ENCODE results near the gene TFDP1. TPM values are rescaled to one million over a fixed set of nuclear protein-coding genes. Genes with fewer than 3 reads are reported as not detected.
A peak's percentile ranks its signal among the peaks of the same experiment; 100 is the strongest.

Gene TFDP1
- polyA plus RNA-seq, 1 donor = 68.0 TPM

DNA sequence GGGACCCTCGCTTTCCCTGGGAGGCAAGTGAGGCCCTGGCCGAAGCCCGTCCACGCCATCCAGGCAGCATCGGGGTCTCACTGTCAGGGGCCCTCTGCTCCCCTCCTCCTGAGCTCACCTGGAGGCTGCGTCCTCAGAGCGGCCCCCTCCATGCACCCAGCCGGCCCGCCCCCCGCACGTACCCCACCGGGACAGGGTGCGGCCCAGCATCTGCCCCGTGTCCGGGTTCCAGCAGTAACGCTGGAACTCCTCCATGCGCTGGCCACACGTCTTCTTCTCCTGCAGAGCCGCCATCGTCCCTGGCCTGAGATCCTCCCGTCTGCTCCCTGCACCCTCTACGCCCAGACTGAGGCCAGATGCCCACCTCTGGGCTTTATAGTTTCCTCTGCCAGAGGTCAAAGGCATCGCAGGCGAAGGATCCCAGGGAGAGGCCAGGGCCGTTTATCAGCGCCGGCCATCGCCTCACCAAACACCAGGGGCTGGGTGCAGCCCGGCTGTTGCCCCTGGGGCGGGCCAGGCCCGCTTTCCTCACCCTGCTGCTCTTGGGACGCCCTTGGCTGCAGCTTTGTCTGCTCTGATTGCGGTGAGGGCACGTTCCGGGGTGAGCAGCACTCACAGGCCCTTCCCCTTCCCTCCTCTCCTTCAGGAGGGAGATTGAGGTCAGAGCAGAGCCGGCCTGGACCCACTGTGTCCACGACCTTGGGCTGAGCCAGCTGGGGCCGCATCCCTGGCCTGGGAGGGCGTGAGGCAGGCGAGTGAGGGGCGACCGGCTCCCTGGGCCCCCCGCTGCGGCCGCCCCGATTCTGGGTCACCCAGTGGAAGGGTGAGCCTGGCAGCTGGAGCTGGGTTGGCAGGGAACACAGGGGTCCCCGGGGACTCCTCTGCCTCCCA is 73.5 kb downstream of the TFDP1 start, which contains the start of gene ATP4B:
ATP4B (minus strand) TSS at position 348 of the 891 bp plus-strand sequence; CDS start at position 294, 54 bp downstream.
- no peaks in the 10 kb centered on the region for H3K27me3 ChIP-seq (ENCODE audit: control insufficient read depth, insufficient read depth, low read length)
- H3K36me3 ChIP-seq (ENCODE audit: control insufficient read depth, insufficient read depth, low read length) = no peaks in the 10 kb centered on the region
- no peak within 1 kb of the TSS for H3K4me3 ChIP-seq (ENCODE audit: low read length)
- no CpG with 5 or more reads among the region's 47 CpGs for WGBS (ENCODE audit: insufficient coverage, low lambda C conversion rate)
- no peak for DNase-seq
- no peaks in the 10 kb centered on the region for H3K9me3 ChIP-seq (ENCODE audit: control insufficient read depth, low read depth, low read length)
- H3K4me1 ChIP-seq (ENCODE audit: control insufficient read depth, insufficient read depth, low read length) = peaks cover 3% of the 10 kb centered on the region
- no peak within 1 kb of the TSS for H3K27ac ChIP-seq (ENCODE audit: low read length)

DNA sequence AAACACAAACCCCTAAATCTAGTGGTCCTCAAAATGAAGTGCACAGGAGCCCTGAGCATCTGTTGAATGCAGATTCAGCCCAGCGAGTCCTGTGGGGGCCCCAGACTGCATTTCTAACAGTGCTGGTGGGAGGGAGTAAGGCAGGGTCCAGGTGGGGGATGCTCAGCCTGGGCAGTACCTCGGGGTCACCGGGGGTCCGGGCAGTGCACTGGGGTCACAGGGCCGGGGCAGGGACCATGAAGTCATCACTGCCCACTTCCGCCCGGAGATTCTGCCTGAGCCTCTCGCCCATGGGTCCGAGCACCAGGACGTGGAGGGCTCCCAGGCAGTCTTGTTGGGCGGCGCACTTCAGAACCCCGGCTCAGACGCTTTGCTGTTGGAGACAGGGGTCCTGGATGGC is 74.3 kb downstream of the TFDP1 start:
- Histone ChIP-seq H3K4me3 (ENCODE audit: low read length) (no peak overlapping the region), H3K27ac (ENCODE audit: low read length) (no peak overlapping the region)

DNA sequence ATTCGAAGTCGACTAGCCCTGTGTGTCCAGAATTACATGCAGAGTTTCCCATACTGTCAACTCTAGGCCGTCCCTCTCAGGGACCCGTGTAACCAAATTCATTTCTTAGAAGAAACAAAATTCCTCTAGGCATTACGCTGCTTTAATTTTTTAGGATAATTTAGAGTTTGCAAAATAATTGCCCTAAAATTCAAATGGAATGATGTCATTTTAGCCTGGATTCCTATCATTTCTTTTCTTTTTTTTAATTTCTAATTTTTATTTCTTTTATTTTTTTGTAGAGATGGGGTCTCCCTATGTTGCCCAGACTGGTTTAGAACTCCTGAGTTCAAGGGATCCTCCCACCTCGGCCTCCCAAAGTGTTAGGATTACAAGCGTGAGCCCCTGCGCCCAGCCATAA is 74.8 kb downstream of the TFDP1 start:
- H3K27ac ChIP-seq (ENCODE audit: low read length) = no peak overlapping the region
- no peaks in the 10 kb centered on the region for H3K36me3 ChIP-seq (ENCODE audit: control insufficient read depth, insufficient read depth, low read length)
- WGBS (ENCODE audit: insufficient coverage, low lambda C conversion rate) = 100% methylated on average over 1 of the region's 8 CpGs
- peaks cover 3% of the 10 kb centered on the region for H3K4me1 ChIP-seq (ENCODE audit: control insufficient read depth, insufficient read depth, low read length)
- H3K9me3 ChIP-seq (ENCODE audit: control insufficient read depth, low read depth, low read length) = no peaks in the 10 kb centered on the region
- no peak overlapping the region for H3K4me3 ChIP-seq (ENCODE audit: low read length)
- H3K27me3 ChIP-seq (ENCODE audit: control insufficient read depth, insufficient read depth, low read length) = no peaks in the 10 kb centered on the region
- no peak for DNase-seq

More for the DNA sequence above, 74.3 kb downstream of the TFDP1 start:
- Histone ChIP-seq H3K27me3 (ENCODE audit: control insufficient read depth, insufficient read depth, low read length) (no peaks in the 10 kb centered on the region), H3K36me3 (ENCODE audit: control insufficient read depth, insufficient read depth, low read length) (no peaks in the 10 kb centered on the region), H3K4me1 (ENCODE audit: control insufficient read depth, insufficient read depth, low read length) (peaks cover 3% of the 10 kb centered on the region), H3K9me3 (ENCODE audit: control insufficient read depth, low read depth, low read length) (no peaks in the 10 kb centered on the region)
- no CpG with 5 or more reads among the region's 14 CpGs for WGBS (ENCODE audit: insufficient coverage, low lambda C conversion rate)
- no peak for DNase-seq

DNA sequence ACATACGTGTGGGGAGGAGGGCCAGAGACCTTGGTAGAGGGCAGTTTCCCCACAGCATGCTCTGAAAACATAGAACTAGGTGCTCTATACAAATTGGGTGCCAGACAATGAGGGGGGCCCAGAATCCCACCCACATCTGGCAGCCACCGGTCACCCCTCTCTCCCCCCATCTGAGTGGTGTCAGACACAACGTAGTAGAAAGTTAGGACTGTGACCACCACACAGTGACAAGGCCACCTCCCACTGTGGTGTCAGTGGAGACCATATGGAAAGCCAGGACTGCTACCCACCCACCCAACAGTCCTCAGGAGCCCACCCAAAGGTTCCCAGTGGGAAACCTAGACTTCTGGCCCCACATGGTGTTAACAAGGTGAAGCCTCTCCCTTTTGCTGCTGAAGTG is 75.5 kb downstream of the TFDP1 start:
- DNase-seq = no peak

DNA sequence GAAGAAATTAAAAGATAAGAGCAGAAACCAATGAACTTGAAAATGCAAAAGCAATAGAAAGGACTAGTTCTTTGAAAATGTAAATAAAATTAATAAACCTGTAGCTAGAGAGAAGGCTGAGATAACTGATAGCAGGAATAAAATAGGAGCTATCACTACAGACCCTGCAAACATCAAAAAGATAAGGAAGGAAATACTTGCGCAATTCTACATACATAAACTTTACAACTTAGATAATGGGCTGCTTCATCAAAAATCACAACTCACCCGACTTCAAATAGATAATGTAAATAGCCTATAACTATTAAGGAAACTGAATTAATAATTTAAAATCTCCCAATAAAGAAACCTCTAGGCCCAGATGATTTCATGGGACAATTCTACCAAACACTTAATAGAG is 77.0 kb downstream of the TFDP1 start:
- Histone ChIP-seq H3K36me3 (ENCODE audit: control insufficient read depth, insufficient read depth, low read length) (no peaks in the 10 kb centered on the region), H3K4me1 (ENCODE audit: control insufficient read depth, insufficient read depth, low read length) (peaks cover 3% of the 10 kb centered on the region), H3K4me3 (ENCODE audit: low read length) (no peak overlapping the region), H3K9me3 (ENCODE audit: control insufficient read depth, low read depth, low read length) (no peaks in the 10 kb centered on the region), H3K27me3 (ENCODE audit: control insufficient read depth, insufficient read depth, low read length) (no peaks in the 10 kb centered on the region), H3K27ac (ENCODE audit: low read length) (no peak overlapping the region)
- WGBS (ENCODE audit: insufficient coverage, low lambda C conversion rate) = no CpG with 5 or more reads among the region's 2 CpGs
- DNase-seq = no peak

More for the DNA sequence above, 75.5 kb downstream of the TFDP1 start:
- no peaks in the 10 kb centered on the region for H3K27me3 ChIP-seq (ENCODE audit: control insufficient read depth, insufficient read depth, low read length)
- H3K4me1 ChIP-seq (ENCODE audit: control insufficient read depth, insufficient read depth, low read length) = peaks cover 3% of the 10 kb centered on the region
- no peak overlapping the region for H3K27ac ChIP-seq (ENCODE audit: low read length)
- H3K4me3 ChIP-seq (ENCODE audit: low read length) = no peak overlapping the region
- no CpG with 5 or more reads among the region's 3 CpGs for WGBS (ENCODE audit: insufficient coverage, low lambda C conversion rate)
- no peaks in the 10 kb centered on the region for H3K36me3 ChIP-seq (ENCODE audit: control insufficient read depth, insufficient read depth, low read length)
- no peaks in the 10 kb centered on the region for H3K9me3 ChIP-seq (ENCODE audit: control insufficient read depth, low read depth, low read length)

DNA sequence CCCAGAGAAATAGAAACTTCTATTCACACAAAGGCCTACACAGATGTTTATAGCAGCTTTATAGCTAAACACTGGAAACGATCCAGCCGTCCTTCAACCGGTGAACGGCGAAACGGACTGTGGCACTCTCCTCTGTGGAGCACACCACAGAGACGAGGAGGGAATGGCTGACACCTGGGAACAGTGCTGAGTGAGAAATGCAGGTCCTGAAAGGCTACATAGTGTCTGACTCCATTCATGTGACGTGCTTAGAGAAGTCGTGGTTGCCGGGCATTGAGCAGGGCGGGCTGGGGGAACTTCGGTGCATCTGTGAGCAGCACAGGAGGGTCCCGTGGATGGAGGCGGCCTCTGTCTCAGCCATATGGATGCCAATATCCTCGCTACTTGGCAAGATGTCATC is 79.4 kb downstream of the TFDP1 start:
- Histone ChIP-seq H3K36me3 (ENCODE audit: control insufficient read depth, insufficient read depth, low read length) (no peaks in the 10 kb centered on the region), H3K4me1 (ENCODE audit: control insufficient read depth, insufficient read depth, low read length) (no peaks in the 10 kb centered on the region), H3K27ac (ENCODE audit: low read length) (no peak overlapping the region), H3K9me3 (ENCODE audit: control insufficient read depth, low read depth, low read length) (no peaks in the 10 kb centered on the region), H3K4me3 (ENCODE audit: low read length) (no peak overlapping the region), H3K27me3 (ENCODE audit: control insufficient read depth, insufficient read depth, low read length) (no peaks in the 10 kb centered on the region)
- no CpG with 5 or more reads among the region's 15 CpGs for WGBS (ENCODE audit: insufficient coverage, low lambda C conversion rate)
- no peak for DNase-seq

DNA sequence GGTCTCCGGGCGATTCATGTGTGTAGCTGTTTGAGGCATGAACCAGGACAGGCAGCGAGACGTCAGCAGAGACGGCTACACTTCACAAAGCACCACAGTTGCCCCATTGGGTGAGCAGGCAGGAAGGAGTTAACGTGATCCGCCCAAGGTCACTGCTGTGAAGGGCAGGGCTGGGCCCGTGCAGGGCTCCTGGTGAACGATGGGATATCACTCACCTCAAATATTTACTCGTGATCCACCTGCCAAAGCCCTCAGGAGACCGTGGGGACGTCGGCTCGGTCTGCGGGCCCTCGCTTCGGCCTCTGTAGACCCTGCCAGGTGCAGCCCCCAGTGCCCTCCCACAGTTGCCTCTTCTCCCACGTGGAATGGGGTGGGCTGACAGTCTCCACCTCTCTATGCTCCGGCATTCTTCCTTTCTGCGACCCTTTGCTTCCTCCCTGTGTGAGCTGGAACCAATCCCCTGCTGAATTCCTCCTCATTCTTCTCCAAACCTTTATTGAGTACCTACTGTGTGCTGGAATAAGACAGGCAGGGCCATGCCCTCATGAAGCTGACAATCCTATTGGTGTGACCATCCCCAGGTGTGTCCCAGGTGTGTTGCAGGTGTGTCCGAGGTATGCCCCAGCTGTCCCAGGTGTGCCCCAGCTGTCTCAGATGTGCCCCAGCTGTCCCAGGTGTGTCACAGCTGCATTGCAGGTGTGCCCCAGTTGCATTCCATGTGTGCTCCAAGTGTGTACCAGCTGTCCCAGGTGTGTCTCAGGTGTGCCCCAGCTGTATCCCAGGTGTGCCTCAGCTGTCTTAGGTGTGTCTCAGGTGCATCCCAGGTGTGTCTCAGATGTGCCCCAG is 80.4 kb downstream of the TFDP1 start:
- Histone ChIP-seq H3K36me3 (ENCODE audit: control insufficient read depth, insufficient read depth, low read length) (no peaks in the 10 kb centered on the region), H3K27ac (ENCODE audit: low read length) (no peak overlapping the region), H3K27me3 (ENCODE audit: control insufficient read depth, insufficient read depth, low read length) (no peaks in the 10 kb centered on the region), H3K4me3 (ENCODE audit: low read length) (no peak overlapping the region), H3K9me3 (ENCODE audit: control insufficient read depth, low read depth, low read length) (no peaks in the 10 kb centered on the region), H3K4me1 (ENCODE audit: control insufficient read depth, insufficient read depth, low read length) (no peaks in the 10 kb centered on the region)
- no CpG with 5 or more reads among the region's 21 CpGs for WGBS (ENCODE audit: insufficient coverage, low lambda C conversion rate)
- DNase-seq = peak in 1 of 2 donors; percentile 12

DNA sequence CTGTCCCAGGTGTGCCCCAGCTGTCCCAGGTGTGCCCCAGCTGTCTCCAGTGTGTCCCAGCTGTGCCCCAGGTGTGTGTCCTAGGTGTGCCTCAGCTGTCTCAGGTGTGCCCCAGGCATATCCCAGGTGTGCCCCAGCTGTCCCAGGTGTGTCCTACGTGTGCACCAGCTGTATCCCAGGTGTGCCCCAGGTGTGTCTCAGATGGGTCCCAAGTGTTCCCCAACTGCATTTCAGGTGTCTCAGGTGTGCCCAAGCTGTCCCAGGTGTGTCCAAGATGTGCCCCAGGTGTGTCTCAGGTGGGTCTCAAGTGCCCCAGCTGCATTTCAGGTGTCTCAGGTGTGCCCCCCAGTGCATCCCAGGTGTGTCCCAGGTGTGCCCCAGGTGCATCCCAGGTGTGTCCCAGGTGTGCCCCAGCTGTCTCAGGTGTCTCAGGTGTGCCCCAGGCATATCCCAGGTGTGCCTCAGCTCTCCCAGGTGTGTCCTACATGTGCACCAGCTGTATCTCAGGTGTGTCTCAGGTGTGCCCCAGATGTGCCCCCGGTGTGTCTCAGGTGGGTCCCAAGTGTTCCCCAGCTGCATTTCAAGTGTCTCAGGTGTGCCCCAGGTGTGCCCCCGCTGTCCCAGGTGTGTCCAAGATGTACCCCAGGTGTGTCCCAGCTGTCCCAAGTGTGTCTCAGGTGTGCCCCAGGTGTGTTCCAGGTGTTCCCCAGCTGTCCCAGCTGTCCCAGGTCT is 81.2 kb downstream of the TFDP1 start:
- no peak overlapping the region for H3K4me3 ChIP-seq (ENCODE audit: low read length)
- H3K36me3 ChIP-seq (ENCODE audit: control insufficient read depth, insufficient read depth, low read length) = no peaks in the 10 kb centered on the region
- H3K27me3 ChIP-seq (ENCODE audit: control insufficient read depth, insufficient read depth, low read length) = no peaks in the 10 kb centered on the region
- no CpG with 5 or more reads among the region's 3 CpGs for WGBS (ENCODE audit: insufficient coverage, low lambda C conversion rate)
- DNase-seq = no peak
- no peaks in the 10 kb centered on the region for H3K9me3 ChIP-seq (ENCODE audit: control insufficient read depth, low read depth, low read length)
- H3K27ac ChIP-seq (ENCODE audit: low read length) = no peak overlapping the region
- no peaks in the 10 kb centered on the region for H3K4me1 ChIP-seq (ENCODE audit: control insufficient read depth, insufficient read depth, low read length)

DNA sequence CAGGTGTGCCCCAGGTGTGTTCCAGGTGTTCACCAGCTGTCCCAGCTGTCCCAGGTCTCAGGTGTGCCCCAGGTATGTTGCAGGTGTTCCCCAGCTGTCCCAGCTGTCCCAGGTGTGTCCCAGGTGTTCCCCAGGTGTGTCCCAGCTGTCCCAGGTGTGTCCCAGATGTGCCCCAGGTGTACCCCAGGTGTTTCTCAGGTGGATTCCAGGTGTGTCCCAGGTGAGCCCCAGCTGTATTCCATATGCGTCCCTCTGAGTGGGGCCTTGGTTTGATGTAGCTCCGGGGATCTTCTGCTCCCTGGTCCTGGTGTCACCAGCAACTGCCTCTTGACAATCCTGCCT is 81.7 kb downstream of the TFDP1 start:
- Histone ChIP-seq H3K9me3 (ENCODE audit: control insufficient read depth, low read depth, low read length) (no peaks in the 10 kb centered on the region), H3K4me3 (ENCODE audit: low read length) (no peak overlapping the region), H3K27me3 (ENCODE audit: control insufficient read depth, insufficient read depth, low read length) (no peaks in the 10 kb centered on the region), H3K4me1 (ENCODE audit: control insufficient read depth, insufficient read depth, low read length) (no peaks in the 10 kb centered on the region), H3K36me3 (ENCODE audit: control insufficient read depth, insufficient read depth, low read length) (no peaks in the 10 kb centered on the region), H3K27ac (ENCODE audit: low read length) (no peak overlapping the region)
- no CpG with 5 or more reads among the region's 2 CpGs for WGBS (ENCODE audit: insufficient coverage, low lambda C conversion rate)
- DNase-seq = no peak
